ENCODE results near the gene XCL2.
"Not testable (repeated sequence)": the region's sequence is repeated elsewhere in the genome, so short reads cannot be mapped to it uniquely, and the experiment has no call there.

Gene XCL2

GRCh38 chr1:168560370-168560769 lies 16.6 kb upstream of the XCL2 start:
- no peak for DNase-seq (ENCODE audit: low read depth, low spot score)

GRCh38 chr1:168556647-168557046 lies 12.8 kb upstream of the XCL2 start:
- DNase-seq (ENCODE audit: low read depth, low spot score), result no peak

GRCh38 chr1:168555508-168556046 lies 11.8 kb upstream of the XCL2 start:
- no peak for DNase-seq (ENCODE audit: low read depth, low spot score)

GRCh38 chr1:168554603-168555483 lies 11.0 kb upstream of the XCL2 start:
- DNase-seq (ENCODE audit: low read depth, low spot score), result no peak

- no peak for DNase-seq (ENCODE audit: low read depth, low spot score)
Observed at GRCh38 chr1:168553680-168554553, 10.1 kb upstream of the XCL2 start.

GRCh38 chr1:168552961-168553360 lies 9.2 kb upstream of the XCL2 start:
- DNase-seq (ENCODE audit: low read depth, low spot score), result no peak

- no peak for DNase-seq (ENCODE audit: low read depth, low spot score)
Observed at GRCh38 chr1:168551688-168552087, 7.9 kb upstream of the XCL2 start.

- DNase-seq (ENCODE audit: low read depth, low spot score), result no peak
Observed at GRCh38 chr1:168550971-168551370, 7.2 kb upstream of the XCL2 start.

- not testable (repeated sequence) for DNase-seq (ENCODE audit: low read depth, low spot score)
Observed at GRCh38 chr1:168546553-168546895, 2.7 kb upstream of the XCL2 start.

GRCh38 chr1:168545678-168546552 lies 2.1 kb upstream of the XCL2 start:
- DNase-seq (ENCODE audit: low read depth, low spot score), result not testable (repeated sequence)

- DNase-seq (ENCODE audit: low read depth, low spot score), result not testable (repeated sequence)
Observed at GRCh38 chr1:168542978-168543377, 819 bp downstream of the XCL2 start.

- DNase-seq (ENCODE audit: low read depth, low spot score), result not testable (repeated sequence)
Observed at GRCh38 chr1:168540798-168541197, 3.0 kb downstream of the XCL2 start.

GRCh38 chr1:168535536-168535935 lies 8.3 kb downstream of the XCL2 start:
- DNase-seq (ENCODE audit: low read depth, low spot score), result no peak

GRCh38 chr1:168531615-168532345 lies 12.0 kb downstream of the XCL2 start:
- no peak for DNase-seq (ENCODE audit: low read depth, low spot score)

GRCh38 chr1:168529518-168529917 lies 14.3 kb downstream of the XCL2 start:
- no peak for DNase-seq (ENCODE audit: low read depth, low spot score)

- DNase-seq (ENCODE audit: low read depth, low spot score), result no peak
Observed at GRCh38 chr1:168521401-168522000, 22.3 kb downstream of the XCL2 start.

- no peak for DNase-seq (ENCODE audit: low read depth, low spot score)
Observed at GRCh38 chr1:168520832-168521231, 23.0 kb downstream of the XCL2 start.

GRCh38 chr1:168520052-168520751 lies 23.6 kb downstream of the XCL2 start:
- DNase-seq (ENCODE audit: low read depth, low spot score), result no peak

GRCh38 chr1:168518813-168519212 lies 25.0 kb downstream of the XCL2 start:
- DNase-seq (ENCODE audit: low read depth, low spot score), result no peak
